Frontal cortex (tissue), 4 donors: Measurements from ENCODE around the gene SMPD1. TPM values are rescaled to one million over a fixed set of nuclear protein-coding genes. Genes with fewer than 3 reads are reported as not detected.

Source experiments
- DNase-seq, 2 donors: peaks; one replicate each; pipeline ENCODE4 v3.0.0; 2012; ENCODE audit warnings: low spot score in 2 of 2
- FAIRE-seq: peaks from 2 replicates; lab custom pipeline; 2012; peaks lifted over from hg19 to GRCh38; lab: Jason Lieb, UNC
- total RNA-seq: library from RNA; depleted of rRNA; stranded (reverse); fragments of >200 nt; gene quantifications from one replicate; pipeline ENCODE4 v1.2.3, GENCODE V29; 2014
- donor health status: control.
- donor health status: control.
- donor health status: control.

SMPD1 gene
- total RNA-seq: 10.2 TPM

DNA sequence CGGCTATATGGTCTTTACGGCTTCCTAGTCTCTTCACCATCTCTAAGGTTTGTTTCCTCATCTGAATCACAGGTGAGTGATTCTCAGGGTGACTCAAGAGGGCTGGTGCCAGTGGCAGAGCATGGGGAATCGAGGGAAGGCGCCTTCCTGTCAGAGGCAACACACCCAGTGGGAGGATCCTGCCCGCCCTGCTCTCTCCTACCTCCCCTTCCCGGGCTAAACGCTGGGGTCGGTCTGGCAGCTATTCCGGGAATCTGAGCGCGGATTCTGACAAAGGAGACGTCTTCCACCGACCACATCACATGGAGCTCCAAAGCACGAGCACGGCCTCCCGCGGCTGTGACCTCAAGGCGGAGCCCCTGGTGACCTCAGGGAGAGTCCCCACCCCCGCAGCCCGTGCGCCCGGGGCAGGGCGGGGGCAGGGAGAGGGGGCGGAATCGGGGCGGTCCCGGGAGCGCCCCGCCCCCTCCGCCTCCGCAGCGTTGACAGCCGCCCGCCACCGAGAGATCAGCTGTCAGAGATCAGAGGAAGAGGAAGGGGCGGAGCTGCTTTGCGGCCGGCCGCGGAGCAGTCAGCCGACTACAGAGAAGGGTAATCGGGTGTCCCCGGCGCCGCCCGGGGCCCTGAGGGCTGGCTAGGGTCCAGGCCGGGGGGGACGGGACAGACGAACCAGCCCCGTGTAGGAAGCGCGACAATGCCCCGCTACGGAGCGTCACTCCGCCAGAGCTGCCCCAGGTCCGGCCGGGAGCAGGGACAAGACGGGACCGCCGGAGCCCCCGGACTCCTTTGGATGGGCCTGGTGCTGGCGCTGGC, at the start of gene SMPD1:
SMPD1 (plus strand) TSS at position 570 of the 813 bp plus-strand sequence; CDS start at position 695, 125 bp downstream.
- no peak for FAIRE-seq

DNA sequence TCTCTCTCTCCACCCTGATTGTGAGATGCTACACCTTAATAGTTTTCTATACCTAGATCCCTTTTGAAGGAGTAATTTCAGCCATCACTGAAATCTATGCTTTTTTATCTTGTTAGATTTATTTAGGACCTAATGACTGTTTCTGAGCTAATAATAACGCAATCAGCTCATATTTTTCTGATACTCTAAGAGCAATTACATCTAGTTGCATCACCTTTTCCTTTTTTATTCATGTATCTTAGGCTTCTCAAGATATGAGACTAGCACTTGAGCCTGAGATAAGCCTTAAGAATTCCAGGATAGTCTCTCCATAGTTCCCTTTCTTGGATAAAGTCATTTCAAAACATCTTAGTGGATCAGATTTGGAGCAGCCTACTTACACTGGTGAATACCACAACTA, 44.9 kb upstream of the SMPD1 start:
- no peak for FAIRE-seq
- no peak for DNase-seq

More for the DNA sequence above, at the start of gene SMPD1:
- DNase-seq: peak; percentile 88 to 93

DNA sequence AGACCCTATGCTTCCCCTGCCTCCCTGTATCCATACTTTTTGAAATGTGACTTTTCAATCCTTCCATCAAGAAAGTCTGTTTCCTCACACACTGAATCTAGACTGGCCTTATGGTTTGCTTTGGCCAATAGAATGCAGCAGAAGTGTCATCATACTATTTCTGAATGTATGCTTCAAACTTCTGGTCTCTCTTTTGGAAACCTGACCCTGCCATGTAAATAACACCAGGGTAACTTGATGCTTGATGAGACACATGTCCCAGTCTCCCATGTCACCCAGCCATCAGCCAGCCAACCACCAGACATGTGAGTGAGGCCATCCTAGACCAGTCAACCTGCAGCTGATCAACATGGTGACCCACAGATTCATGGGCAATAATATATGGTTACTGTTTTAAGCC, 40.2 kb upstream of the SMPD1 start:
- FAIRE-seq (no peak), DNase-seq (no peak)

DNA sequence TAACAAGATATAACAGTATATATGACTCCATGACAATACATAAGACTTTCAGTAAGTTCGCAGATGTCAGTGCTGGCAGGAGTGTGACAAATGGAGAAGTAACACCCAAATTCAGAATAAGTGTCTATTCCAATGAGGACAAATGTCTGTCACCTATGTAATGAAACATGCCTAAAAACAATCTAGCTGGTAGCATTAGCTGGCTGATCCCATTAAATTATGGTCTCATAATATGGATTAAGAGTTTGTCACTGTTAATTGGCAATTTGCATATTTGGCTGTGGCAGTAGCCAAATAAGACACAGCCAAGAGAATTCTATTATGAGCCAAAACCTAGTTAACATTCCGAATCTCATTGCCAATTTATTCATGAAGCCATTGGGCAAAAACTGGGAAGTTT, 39.8 kb upstream of the SMPD1 start:
- FAIRE-seq (no peak), DNase-seq (no peak)

DNA sequence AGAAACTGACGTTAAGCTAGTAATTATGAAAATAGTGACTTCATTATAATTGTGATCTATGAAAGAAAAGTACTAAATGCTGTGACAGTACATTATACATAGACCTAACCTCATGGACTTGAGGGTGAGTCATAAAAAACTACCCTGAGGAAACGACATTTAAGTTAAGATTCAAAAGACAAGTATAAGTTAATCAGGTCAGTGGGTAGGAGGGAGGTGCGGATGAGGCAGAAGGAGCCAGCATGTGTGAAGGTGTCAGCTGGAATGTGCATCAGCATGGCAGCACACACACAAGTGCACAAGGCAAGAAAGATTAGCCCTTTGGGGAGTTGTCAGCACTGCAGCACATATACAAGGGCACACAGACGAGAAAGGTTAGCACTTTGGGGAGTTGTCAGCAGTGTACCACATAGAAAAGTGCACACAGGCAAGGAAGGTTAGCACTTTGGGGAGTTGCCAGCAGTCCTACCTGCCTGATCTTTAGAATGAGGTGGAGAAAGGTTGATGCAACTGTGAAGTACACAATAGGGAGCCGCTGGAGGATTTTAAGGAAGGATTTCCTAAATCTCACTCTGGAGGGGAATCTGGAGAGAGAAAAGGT, 38.4 kb upstream of the SMPD1 start:
- FAIRE-seq (no peak), DNase-seq (no peak)

DNA sequence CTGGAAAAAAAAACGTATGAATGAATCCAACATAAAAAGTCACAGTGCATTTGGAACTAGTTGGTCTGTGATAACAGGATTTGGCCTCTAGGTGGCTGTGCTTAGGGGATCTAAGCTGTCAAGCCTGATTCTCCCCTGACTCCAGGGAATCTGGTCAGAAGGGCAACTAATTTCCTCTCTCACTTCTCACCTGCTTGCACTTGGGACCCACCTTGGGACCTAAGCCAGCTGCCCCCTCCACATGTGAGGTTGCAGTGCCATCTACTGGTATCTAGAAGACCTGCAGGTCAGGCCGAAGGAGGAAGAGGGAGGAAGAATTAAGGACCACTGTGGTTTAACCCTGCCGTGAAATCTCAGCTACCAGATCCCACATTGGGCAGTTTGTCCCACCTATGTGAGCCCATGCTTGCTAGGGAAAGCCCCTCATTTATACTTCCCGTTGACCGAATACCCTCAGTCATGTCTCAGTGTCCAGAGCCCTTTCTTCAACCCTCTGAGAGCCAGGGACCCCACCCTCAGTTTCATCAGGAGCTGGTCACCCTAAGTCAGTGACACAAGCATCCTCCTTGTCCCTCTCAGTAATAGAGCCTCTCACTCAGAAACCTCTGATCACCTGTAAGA, 36.8 kb upstream of the SMPD1 start:
- DNase-seq (peak; percentile 12 to 40), FAIRE-seq (no peak)

DNA sequence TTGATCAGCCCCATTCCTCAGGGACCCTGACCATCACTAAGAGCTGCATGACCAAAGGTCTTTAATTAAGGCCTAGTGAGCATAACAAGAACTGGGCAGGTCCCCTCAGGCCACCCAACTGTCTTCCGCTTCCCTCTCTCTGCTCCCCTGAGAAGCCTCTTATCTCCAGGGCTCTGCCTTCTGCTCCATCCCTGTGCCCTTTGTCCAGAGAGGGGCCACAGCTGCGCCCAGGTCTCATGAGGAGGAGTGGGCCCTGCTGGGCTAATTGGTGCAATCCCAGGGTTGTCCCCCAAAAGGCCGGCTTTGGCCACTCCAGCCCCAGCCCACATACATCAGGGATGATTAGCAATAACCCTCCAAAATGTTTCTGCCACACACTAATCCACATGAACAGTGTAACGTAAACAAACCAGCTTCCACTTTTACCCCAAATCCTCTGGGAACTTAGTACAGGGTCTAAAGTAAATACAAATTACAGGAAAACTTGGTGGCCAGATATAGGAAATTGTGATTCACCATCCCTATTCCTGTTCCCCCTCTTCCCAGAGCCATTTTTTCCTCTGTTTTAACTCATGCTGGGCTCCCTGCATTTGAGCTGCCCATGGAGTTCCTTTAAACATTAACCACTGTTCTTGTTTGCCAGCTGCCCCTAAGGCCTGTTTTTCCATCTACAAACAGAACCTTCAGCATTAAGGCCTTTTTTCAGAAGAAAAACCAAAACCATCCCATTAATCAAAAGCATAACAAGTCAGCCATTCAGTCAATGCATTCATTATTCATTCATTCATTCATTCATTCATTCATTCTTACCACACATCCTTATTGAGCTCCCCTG, 35.4 kb upstream of the SMPD1 start:
- DNase-seq: no peak

DNA sequence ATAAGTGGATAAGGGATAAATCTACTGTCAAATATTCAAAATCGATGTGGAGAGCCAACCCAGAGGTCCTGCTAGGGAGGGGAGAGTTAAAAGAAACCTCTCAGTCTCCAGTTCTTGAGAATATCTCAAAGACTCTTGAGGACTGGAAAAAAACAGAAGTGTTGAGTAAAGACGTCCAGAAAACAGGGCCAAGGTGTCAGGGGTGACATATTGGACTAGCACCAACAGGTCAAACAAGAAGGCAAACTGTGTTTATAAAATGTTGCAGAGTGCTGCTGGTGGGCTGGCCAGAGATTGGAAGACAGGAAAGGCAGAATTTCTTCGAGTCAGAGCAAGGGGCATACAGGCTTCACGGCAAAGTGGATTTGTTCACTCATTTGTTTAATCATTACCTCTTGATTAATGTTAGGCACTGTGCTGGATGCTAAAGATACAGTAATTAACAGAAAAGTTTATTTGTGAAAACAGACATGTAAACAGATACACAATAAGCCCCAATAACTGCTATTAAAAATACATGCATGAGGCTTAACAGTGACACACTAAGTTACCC, 33.7 kb upstream of the SMPD1 start:
- DNase-seq: no peak

More for the DNA sequence above, 35.4 kb upstream of the SMPD1 start:
- no peak for FAIRE-seq

DNA sequence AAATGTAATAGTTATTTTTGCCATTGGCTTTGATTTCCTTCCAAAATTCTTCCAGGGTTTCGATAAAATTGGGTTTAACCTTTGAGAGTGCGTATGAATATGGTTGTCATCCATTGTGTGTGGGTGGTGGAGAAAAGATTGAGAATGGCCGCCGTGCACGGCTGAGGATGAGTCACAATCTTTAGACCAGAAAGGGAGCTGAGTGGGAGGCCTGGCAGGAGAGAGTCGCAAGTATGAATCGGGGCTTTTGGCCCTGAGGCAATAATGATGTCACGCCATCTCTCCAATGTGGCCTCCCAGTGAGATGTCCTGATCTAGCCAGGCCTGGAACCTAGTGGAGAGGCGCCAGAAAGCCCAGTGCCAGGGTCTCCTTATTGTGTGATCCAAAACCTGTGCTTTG, 33.1 kb upstream of the SMPD1 start:
- no peak for DNase-seq
- no peak for FAIRE-seq

More for the DNA sequence above, 33.7 kb upstream of the SMPD1 start:
- no peak for FAIRE-seq

DNA sequence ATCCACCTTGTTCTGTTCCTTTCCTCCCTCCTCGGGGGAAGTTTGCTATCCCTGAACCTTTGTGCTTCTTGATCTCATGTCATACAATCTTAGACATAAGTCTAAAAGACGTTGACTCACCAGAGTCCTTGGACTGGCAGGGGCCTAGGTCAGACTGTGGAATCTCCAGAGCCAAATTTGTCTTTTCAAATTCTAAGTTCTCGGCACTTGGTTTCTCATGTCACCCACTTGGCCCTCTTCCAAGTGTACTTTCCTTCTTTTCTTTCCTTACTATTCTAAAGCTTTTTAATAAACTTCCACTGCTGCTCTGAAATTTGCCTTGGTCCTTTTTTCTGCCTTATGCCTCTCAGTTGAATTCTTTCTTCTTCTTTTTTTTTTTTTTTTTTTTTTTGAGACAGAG, 30.1 kb upstream of the SMPD1 start:
- no peak for FAIRE-seq
- DNase-seq: no peak

DNA sequence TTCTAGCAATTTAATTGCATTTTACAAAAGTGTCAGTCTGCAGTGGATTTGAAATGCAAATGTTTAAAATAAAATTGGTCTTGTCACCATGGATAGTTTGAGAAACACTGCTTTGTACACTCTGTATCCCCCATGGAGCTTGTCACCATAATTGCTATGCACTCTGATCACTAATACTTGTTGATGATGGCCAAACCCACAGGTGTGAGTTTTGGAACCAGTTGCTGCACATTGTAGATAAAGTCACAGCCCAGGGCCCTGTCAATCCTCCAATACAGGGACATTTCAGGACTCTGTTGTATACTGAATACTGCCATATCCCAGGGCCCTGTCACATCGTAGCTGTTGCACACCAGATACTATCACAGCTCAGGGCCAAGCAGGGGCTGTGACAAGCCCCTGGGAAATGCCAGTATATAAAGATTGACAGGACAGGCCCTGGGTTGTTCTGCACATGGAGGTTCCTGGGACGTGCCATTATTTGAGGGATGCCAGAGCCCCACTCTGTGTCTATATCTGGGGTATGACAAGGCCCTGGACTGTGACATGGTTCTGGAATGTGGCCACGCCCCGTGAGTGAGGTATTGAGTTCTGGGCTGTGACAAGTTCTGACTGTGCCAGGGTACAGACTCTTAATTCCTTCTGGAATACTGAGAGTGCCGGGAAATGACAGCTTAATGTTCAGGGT, 27.9 kb upstream of the SMPD1 start:
- FAIRE-seq (no peak), DNase-seq (no peak)

DNA sequence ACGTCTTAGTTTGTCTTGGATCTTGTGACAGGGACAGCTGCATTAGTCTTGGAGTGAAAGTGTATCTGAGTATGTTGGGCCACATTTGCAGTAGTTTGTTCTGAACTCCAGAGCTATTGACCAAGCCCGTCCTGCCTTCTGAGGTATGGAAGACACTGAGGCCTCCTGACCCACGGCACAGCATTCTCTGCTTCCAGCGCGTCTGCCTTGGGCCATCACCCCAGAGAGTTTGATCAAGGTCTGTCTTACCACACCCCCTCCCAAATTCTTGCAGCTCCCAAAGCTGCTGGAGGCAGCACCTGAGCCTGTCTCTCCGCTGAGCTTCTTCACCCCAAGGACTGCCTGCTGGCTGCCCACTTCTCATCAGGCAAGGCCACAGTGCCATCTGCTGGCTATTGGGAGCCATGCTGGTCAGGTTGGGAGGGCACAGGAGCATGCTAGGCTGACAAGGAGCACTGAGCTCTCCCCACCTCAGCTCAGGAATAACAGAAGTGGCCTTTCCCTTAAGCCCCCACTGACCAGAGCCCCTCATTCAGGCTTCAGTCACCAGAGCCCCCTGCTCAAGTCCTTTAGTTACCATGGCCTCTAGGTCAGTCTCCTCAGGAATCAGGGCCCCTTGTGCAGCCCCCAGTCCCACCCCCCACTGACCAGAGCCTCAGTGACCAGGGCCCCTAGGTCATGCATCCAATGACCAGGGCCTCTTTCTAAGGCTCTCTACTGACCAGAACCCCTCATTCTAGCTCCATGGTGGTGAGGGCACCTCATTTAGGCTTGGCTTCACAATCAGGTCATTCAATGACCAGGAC, 27.2 kb upstream of the SMPD1 start:
- FAIRE-seq: no peak
- DNase-seq: peak in 1 of 2 donors; percentile 72

DNA sequence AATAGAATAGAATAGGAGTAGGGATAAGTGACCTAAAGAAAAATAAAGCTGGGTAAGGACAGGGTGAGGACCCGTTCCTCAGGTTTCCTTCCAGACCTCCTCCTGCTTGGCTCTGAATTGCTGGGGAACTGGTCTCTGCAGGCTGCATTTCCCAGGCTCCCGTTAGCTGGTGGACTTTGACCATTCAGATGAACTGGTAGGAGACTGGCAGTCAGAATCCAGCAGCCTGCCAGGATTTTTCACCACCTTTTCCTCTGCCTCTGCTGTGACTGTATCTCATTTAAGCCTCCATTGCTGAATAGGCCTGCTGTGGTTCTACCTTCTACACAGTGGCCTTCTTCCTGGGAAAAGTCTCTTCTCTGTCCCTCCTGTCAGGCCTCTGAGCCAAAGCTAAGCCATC, 24.6 kb upstream of the SMPD1 start:
- no peak for DNase-seq

DNA sequence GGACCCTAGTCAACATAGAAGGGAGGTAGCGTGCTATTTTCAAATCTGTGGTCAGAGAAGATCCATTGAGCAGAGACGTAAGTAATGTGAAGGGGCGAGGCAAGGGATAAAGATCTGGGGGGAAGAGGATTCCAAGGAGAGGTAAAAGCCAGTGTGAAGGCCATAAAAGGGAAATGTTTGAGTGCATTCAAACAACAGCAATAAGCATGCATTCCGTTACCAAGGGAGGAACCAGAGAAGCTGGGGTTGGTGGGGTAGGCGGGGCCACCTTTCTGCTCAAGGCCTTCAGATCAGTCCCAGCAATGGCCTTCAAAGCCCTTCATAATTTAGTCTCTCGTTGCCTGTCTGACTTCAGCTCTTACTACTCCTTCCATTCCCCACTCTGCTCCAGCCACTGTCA, 18.4 kb upstream of the SMPD1 start:
- DNase-seq (no peak), FAIRE-seq (no peak)

More for the DNA sequence above, 24.6 kb upstream of the SMPD1 start:
- FAIRE-seq: no peak

DNA sequence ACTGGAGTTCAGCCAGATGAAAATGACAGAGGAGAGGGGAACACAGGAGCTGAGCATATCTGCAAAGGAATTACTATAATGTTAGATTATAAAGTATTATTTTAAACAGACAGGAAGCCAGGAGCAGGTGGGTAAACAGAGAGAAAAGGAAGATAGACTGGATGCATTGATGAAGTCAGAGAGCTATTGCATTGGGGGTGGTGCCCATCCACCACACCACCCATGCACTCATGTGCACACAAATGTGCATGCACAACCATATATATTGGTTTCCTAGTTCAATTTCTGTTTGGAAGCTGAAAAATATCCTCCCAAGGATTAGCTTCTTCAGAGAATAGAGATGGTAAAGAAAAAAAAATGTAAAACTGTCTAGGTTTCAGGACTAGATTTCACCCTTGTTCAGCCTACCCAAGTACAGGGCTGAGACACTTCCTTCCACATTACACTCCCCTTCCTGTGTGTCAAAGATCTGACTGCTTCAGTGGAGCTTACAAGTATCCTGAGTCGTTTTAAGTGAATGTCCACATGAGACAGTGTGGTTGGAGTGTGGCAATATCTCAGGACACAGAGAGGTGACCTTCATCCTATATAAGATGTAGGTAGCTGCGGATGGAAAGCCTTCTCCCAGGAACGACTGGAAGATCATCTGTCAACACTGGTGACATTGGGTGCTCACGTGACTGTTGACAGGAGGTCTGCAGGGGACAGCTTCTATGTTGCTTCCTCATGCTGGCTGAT, 12.2 kb upstream of the SMPD1 start:
- DNase-seq: no peak
- FAIRE-seq: no peak

DNA sequence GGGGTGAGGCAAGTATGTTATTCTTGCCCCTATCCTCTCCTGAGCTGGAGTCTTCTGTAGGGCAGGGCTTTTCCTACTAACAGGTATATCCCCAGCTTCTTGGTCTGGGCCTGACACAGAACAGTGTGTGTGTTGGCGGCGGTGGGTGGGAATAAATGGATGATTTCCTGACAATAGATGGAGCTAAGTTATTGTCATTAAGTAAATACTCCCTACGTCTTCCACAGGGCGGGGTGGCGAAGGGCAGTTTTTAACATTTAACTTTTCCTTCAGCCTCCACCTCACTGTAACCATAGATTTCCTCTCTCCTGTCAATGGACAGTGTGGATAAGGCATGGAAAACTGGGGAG, 11.7 kb upstream of the SMPD1 start:
- FAIRE-seq (no peak), DNase-seq (no peak)

DNA sequence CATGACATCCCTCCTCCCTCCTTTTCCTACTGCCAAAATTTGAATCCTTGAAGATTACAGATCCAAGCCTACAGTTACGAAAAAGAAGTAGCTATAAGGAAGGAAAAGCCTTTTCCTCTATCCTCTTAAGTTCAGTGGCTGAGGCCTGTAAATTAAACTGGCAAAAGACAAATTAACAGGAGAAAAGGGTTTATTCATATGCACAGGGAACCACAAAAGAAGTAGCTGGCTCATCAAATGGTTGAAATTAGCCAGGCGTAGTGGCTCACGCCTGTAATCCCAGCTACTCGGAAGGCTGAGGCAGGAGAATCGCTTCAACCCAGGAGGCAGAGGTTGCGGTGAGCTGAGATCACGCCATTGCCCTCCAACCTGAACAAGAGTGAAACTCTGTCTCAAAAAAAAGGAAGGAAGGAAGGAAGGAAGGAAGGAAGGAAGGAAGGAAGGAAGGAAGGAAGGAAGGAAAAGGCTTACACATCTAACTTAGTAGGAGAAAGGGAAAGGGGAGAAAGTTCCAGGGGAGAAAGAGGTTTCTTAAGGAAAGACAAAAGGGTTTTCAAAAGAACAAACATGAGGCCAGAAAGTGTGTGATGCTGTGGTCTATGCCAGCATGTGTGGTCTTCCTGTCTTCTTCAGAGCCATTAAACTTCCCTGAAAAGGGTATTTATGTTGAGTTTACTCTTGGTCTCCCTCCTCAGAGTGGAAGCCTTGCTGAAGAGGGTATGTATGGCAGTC, 5.1 kb upstream of the SMPD1 start:
- no peak for FAIRE-seq
- DNase-seq: no peak
